Head of caudate nucleus (tissue), 42 donors: ENCODE data around the gene PDC.
"Not testable (repeated sequence)": the region's sequence is repeated elsewhere in the genome, so short reads cannot be mapped to it uniquely, and the experiment has no call there.

Experiments used
- DNase-seq, 42 donors: peaks; one replicate each; pipeline versions ENCODE4 v3.0.0 to v3.0.0-alpha.2; 2020 to 2021; ENCODE audit warnings: mixed read lengths in 7 of 42
- intact Hi-C: fragments of 100-400 bp; cut with DNase I; formaldehyde crosslinking; loops from one replicate; pipeline ENCODE4 v1.15.0; 2022

The PDC gene

DNA sequence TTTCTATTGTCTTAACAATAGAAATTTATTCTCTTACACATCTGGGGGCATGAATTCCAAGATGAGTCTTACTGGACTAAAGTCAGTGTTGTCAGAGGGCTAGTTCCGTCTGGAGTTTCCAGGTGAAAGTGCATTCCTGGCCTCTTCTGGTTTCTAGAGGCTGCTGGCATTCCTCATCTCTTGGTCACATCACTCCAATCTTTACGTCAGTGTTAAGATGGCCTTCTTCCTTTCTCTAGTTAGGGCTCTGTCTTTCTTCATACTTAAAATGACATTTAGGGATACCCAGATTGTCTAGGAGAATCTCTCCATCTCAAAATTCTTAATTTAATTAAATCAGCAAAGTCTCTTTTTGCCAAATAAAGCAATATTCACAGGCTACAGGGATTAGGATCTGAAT lies 13.3 kb upstream of the PDC start:
- no peak for DNase-seq
- intact Hi-C loops: no loop called here

DNA sequence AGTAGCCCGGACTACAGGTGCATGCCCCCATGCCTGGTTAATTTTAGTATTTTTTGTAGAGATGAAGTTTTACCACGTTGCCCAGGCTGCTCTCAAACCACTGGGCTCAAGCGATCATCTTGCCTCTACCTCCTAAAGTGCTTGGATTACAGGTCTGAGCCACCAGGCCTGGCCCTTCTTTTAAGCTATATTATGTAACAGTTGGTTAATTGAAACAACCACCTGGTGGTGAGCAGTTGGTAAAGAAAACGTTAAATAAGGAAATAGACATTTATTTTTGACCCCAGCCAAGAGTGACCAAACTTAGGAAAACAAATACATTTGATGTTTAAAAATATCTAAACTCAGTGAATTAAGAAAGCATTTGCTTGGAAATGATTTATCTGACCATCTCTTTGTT lies 12.1 kb upstream of the PDC start:
- intact Hi-C loops: no loop called here
- DNase-seq: no peak

DNA sequence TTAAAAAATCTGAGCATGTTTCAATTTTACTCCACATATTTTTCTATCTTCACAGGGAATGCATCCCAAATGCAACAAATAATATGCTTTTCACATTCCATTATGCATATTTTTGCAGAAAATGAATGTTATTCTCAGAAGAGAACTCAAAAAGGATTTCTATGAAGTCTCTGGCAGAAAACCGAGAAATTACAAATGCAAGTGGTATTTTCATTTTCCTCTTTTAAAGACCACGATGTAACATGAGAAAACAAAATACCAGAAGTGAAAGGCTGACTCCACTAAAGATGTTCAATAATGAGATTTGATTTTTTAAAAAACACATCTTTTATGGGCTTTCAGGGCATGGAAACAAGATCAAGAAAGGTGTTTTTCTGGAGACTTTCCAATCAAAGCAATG lies 5.0 kb upstream of the PDC start:
- intact Hi-C loops: no loop called here
- DNase-seq: no peak

DNA sequence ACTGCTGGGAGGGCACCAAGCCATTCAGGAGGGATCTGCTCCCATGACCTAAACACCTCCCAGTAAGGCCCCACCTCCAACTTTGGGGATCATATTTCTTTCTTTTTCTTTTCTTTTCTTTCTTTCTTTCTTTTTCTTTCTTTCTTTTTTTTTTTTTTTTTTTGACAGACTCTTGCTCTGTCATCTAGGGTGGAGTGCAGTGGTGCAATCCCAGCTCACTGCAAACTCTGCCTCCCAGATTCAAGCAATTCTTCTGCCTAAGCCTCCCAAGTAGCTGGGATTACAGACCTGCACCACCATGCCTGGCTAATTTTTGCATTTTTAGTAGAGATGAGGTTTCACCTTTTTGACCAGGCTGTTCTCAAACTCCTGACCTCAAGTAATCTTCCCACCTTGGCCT lies 4.6 kb upstream of the PDC start:
- intact Hi-C loops: not testable (repeated sequence)

DNA sequence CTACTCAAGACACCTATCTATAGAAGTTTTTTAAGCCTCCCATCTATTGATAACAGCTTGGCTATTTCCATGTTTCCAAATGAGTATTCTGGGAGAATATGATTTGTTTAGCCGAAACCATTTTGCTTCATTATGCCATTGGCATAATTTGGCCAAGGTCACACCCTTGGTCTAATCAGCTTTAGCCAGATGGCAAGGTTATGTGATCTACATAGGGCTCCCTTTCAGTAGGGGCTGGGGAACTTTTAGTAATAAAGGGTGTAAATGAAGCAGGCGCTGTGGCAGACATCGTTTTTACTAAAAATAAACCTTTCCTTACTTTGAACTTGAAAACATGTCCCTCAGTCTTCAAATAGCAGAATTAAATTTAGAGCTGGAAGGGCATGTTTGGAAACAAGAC lies 3.0 kb upstream of the PDC start:
- DNase-seq: no peak
- intact Hi-C loops: no loop called here

More for the DNA sequence above, 4.6 kb upstream of the PDC start:
- not testable (repeated sequence) for DNase-seq

DNA sequence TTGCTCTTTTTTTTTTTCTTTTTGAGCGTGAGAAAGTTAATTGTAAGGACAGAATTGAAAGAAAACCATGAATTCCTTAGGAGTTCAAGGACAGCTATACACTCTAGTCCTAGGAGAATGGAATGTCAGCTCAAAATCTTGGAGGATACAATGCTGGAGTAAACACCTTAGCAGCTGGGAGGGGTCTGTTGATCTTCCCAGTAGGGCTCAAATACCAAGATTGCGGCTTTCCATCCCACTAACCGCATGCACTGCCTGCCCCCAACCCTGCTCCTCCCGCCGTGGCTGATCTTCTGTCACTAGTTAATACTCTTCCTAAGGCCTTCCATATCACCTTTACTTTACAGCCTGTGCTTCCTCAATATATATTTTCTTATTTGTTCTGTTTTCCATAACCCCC lies 2.6 kb upstream of the PDC start:
- no peak for DNase-seq
- intact Hi-C loops: no loop called here

DNA sequence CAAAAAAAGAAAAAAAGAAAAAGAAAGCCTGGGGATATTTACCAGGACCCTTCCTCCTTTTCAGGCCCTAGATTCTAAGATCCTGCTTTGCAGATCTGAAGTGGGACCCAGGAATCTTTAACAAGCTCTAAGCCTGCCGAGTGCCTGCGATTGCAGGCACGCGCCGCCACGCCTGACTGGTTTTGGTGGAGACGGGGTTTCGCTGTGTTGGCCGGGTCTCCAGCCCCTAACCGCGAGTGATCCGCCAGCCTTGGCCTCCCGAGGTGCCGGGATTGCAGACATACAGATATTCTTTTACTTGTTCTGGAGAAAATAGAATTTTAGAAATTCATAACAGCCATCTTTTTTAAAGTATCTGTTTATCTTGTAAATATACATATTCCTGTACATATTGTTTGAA lies 1.8 kb downstream of the PDC start:
- DNase-seq, intact Hi-C loops: not testable (repeated sequence)

DNA sequence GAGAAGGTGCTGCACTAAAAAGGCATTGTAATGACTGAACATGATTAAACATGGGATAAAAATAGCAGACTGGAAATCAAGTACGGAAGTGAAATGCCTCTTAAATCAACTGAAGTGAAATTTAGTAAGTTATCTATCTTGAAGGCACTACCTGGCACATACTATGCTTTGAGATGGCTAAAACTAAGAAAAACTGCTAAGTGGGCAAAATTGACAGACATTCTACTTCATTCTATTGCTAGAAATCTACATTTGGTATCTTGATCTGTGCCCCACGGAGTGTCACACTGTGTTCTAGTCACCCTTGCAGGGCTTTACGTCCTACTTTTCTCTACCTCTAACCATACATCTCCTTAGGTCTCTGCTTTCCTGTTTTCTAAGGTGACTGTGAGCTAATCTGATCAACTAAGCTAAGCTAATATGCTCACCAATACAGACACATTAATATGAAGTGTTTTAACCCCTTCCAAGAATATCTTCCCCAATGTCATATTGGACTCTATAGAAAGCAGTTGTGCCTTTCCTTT lies 4.1 kb downstream of the PDC start:
- intact Hi-C loops: no loop called here
- no peak for DNase-seq

DNA sequence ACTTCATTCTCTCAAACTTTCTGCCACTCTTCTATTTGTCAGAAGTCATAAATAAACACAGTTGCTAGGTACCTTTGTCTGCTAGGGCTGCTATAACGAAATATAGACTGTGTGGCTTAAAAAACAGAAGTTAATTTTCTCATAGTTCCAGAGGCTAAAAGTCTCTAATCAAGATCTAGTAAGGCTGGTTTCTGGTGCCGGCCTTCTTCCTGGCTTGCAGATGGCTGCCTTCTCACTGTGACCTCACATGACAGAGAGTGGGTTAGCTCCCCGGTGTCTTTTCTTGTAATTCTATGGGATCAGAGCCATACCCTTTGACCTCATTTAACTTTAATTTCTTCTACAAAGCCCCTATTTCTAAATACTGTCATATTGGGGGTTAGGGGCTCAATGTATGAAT lies 5.9 kb downstream of the PDC start:
- intact Hi-C loops: no loop called here
- DNase-seq: no peak

DNA sequence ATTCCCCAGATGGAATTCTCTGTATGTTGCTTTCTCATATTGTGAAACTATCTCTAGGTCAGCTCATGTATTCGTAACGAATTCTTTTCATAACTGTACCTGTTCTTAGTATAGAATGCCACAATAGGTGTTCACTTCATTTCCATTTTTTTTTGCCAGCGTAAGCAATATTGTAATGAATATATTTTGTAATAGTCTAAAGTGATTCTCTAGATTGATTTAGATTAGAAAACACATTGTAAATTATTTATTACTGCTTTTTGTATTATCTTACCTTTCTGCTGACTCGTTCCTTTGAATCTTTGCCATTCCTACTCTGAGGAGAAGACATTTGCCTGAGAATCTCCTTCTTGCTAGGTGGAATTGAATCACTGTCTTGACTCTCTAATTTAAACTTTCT lies 14.8 kb downstream of the PDC start:
- intact Hi-C loops: no loop called here
- no peak for DNase-seq

DNA sequence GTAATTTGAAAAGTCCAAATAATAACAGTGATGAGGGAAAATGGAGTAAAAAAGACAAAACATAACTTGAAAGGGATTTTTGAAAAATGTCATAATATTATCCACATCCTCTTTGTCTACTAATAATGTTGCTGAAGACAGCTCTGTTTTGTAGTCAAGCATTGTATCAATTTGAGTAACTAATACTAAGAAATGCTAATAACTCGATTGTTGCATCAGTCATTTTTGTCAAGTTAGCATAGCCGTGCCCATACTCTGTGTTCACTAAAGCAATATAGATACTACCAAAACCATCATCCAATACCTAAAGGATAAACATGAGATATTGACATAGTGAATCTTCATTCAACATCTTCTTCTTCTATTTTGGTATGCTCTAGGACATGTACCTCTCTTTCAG lies 17.3 kb downstream of the PDC start:
- no peak for DNase-seq

DNA sequence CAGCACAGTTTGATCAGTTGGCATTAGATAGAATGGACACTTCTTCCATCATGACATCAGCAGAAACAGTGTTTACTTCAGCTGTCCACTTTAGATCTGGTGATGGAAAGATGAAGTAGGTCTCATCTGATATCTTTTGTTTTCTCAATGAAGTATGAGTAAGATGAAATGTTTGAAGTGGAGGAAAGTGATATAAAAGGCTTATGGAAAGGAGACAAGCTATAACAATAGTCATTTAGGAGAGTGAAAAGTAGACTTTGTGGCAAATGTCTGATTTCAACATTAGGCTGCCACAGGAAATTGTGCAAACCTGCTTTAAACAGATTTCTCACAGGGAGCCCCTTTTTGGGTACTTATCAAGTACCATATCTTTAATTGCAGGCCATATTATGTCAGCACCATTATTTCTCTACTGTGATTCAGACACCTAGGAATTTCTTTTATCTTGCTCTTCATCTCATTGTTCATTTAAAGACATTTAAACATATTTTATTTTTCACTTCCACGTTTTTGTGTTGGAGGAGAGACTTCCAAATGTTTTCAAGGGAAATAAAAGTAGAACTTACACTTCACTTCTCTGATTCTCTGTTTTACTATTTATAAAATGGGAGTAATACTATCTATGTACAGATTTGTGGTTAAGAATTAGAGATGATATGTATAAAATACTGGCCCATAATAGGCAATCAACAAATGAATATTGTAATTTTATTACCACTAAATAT lies 18.1 kb downstream of the PDC start:
- intact Hi-C loops: no loop called here
- DNase-seq: no peak

More for the DNA sequence above, 17.3 kb downstream of the PDC start:
- intact Hi-C loops: no loop called here

DNA sequence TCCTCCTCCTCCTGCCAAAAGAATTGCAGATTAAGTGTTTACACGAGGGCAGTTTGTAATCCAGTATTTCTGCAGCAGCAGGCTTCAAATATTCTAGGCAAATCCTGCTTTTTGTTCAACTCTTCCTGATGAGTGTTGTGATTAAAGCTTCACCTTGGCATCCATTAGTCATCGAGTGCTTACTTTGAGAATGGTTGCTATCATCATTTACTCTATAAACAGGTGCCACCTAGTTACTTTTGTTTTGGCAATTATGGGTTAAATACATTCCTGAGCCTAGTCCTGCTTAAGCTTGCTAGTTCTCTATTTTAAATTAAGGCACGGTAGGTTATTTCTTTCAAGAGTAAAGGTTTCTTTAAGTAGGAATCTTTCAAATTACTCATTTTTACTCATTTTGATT lies 20.3 kb downstream of the PDC start:
- intact Hi-C loops: no loop called here
- no peak for DNase-seq

DNA sequence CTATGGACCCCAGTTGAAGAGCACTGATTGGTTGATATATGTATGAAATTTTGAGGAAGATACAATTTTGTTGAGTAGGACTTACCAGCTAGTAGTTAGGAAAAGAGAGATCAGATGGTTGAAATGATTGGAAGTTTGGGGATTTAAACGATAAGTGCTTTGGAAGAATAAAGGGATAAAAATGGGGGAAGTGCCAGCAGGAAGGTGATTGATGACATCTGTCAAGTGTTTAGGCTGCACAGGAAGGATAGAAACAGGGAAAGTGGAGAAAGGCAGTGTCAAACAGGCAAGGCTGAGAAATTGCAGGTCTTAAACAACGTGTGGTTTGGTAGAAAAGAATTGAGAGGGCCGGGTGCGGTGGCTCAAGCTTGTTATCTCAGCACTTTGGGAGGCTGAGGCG lies 22.3 kb downstream of the PDC start:
- intact Hi-C loops: no loop called here
- no peak for DNase-seq

DNA sequence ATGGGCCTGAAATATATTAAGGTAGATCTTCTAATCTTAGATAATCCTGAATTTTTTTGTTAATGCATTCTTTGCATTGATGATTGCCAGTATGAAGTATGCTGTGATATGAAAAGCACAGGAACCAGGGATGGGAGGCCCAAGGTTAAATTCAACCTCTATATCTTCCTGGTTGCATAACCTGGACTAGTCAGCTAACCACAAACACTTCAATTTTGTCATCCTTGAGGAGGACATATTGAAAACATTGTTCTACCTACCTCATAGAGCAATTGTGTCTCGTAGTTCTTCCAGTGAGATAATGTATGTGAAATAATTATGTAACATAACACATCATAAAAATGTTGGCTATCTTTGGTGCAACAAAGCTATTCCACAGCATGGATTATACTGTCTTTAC lies 25.6 kb downstream of the PDC start:
- DNase-seq: no peak
- intact Hi-C loops: no loop called here

DNA sequence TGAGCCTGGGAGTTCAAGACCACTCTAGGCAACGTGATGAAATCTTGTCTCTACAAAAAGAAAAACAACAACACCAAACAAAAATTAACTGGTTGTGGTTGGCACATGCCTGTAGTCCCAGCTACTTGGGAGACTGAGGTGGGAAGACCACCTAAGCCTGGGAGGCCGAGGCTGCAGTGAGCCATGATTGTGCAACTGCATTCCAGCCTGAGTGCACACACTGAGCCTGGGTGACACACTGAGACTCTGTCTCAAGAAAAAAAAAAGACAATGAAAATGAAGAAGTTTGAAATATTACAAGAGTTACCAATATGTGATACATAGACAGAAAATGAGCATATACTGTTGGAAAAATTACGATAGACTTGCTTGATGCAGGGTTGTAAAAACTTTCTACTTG lies 31.9 kb downstream of the PDC start:
- intact Hi-C loops: no loop called here
- no peak for DNase-seq

DNA sequence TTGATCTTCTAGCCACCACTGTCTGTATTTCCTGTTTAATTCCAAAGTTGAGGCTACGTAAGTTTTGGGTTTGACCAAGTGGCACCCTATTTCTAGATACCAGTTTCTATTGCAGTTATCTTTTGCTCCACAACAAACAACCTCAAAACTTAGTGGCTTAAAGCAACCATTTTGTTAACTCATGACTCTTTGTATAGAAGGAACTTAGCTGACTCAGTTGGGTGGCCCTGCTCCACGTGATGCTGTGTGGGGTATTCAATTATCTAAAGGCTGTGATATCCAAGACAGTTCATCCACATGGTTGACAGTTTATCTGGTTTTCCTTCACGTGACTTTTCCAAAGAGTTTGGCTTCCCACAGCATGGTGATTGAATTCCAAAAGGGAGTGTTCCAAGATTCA lies 34.8 kb downstream of the PDC start:
- DNase-seq: no peak
- intact Hi-C loops: no loop called here

DNA sequence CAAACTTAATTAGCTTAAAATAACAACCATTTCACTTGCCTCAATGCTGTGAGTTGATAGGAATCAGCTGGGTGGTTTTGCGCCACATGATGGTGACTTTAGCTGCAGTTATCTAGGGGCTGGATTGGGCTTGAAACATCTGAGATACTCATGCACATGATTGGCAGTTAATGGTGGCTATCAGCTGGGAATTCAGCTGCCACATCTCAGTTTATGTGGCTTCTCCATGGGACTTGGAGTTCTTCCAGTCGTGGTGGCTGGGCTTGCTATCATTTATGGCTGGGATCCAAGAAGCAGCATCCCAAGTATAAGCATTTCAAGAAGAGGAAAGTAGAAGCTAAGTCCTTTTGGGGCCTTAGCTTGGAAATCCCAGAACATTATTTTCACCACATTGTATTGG lies 36.4 kb downstream of the PDC start:
- DNase-seq: no peak
- intact Hi-C loops: no loop called here

DNA sequence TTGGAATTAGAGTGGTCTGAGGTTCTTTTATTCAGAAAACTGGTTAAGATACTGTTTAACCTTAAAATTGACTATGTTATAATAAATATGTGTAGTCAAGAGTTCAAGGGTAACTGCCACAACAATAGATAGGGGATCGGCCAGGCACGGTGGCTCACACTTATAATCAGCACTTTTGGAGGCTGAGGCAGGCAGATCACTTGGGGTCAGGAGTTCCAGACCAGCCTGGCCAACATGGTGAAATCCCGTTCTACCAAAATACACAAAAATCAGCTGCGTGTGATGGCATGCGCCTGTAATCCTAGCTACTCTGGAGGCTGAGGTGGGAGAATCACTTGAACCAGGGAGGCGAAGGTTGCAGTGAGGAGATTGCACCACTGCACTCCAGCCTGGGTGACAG lies 39.5 kb downstream of the PDC start:
- no peak for DNase-seq
- intact Hi-C loops: no loop called here

DNA sequence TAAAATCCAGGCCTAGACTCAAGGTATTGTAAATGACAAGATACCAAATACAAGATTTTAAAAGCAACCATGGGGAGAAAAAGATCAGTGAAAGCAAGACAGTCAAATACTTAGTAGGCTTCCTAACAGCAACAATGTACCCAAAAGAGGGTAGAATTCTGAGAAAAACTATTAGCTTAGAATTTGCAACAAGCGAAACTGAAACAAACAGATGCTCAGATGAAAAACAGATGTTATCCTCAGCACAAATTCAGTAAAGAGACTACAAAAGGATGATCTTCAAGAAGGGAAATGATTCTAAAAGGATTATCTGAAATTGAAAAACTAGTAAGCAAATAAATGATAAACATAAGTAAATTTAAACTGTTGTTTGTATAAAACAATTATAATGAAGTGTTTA lies 40.0 kb downstream of the PDC start:
- no peak for DNase-seq
- intact Hi-C loops: no loop called here

DNA sequence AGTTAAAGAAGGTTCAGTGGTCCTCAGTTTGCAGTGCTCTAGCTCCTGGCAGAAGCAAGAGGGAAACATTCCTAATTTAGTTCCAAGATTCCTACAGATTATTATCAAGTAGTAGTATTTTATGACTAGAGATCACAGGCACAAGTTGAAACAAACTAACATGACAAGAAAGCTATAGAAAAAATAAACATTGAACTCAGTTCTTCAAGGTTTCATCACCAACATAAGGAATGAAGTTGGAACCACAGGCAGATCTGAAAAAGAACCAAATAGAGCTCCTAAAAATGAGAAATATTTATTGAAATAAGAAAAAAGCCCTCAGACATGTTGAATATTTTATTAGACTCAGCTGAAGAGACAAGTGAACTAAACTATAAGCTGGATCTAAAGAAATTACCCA lies 40.6 kb downstream of the PDC start:
- no peak for DNase-seq
- intact Hi-C loops: no loop called here

DNA sequence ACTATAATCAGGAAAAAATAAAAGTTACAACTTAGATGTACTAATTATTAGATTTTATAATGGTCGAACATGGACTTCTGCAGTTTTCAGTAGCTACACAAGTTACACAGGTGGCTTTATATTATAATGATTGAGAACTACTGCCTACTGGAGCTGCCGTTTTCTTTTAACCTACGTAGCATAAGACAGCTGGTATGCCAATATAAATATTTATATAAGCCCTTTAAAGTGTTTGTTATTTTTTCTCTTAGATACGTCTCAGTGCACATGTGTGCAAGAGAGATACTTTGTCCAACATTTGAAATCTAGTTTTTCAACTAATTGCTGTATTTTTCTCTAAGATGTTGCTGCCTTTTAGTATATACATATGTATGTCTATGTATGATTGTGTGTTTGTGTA lies 42.4 kb downstream of the PDC start:
- intact Hi-C loops: no loop called here
- DNase-seq: no peak
